ENCODE data around the gene SRMS. TPM values are rescaled to one million over a fixed set of nuclear protein-coding genes. Genes with fewer than 3 reads are reported as not detected.

SRMS gene
- total RNA-seq, 4 donors from 2014 or later = not detected

GRCh38 chr20:63574829-63575743, 27.5 kb upstream of the SRMS start:
- Histone ChIP-seq H3K9me3 (no peaks in the 10 kb centered on the region), H3K27me3 (no peaks in the 10 kb centered on the region), H3K4me3 (no peak overlapping the region), H3K27ac (peak overlapping the region in 2 of 4 donors; percentile 80 to 82), H3K36me3 (peaks cover 0 to 8% (median 0%) of the 10 kb centered on the region in 3 donors), H3K4me1 (peaks cover 3 to 12% (median 9%) of the 10 kb centered on the region in 4 donors)
- TF ChIP-seq, protein P1, sequence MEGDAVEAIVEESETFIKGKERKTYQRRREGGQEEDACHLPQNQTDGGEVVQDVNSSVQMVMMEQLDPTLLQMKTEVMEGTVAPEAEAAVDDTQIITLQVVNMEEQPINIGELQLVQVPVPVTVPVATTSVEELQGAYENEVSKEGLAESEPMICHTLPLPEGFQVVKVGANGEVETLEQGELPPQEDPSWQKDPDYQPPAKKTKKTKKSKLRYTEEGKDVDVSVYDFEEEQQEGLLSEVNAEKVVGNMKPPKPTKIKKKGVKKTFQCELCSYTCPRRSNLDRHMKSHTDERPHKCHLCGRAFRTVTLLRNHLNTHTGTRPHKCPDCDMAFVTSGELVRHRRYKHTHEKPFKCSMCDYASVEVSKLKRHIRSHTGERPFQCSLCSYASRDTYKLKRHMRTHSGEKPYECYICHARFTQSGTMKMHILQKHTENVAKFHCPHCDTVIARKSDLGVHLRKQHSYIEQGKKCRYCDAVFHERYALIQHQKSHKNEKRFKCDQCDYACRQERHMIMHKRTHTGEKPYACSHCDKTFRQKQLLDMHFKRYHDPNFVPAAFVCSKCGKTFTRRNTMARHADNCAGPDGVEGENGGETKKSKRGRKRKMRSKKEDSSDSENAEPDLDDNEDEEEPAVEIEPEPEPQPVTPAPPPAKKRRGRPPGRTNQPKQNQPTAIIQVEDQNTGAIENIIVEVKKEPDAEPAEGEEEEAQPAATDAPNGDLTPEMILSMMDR (IDR thresholded peaks at IDR 0.05) = no peak
- no peak for TF ChIP-seq POLR2A (IDR thresholded peaks at IDR 0.05)
- no peak for DNase-seq

- peak within 1 kb of the TSS; percentile 72 to 88 (median 80) for H3K4me3 ChIP-seq
- H3K9me3 ChIP-seq = no peaks in the 10 kb centered on the region
- no peaks in the 10 kb centered on the region for H3K27me3 ChIP-seq
- peaks cover 0 to 8% (median 0%) of the 10 kb centered on the region in 3 donors for H3K36me3 ChIP-seq
- DNase-seq = peak; percentile 80 to 93 (median 91)
- H3K27ac ChIP-seq = peak within 1 kb of the TSS; percentile 80 to 88 (median 84)
- TF ChIP-seq, protein P1 (IDR thresholded peaks at IDR 0.05) = no peak
- TF ChIP-seq POLR2A (IDR thresholded peaks at IDR 0.05) = no peak
- peaks cover 3 to 17% (median 9%) of the 10 kb centered on the region in 4 donors for H3K4me1 ChIP-seq
These were observed 26.7 kb upstream of the SRMS start, which contains the start of gene HELZ2 for GRCh38 chr20:63574156-63574828. TSS of gene HELZ2 (minus strand) at chr20:63574239. CDS start at chr20:63572385, 1,854 bp downstream.

DNA sequence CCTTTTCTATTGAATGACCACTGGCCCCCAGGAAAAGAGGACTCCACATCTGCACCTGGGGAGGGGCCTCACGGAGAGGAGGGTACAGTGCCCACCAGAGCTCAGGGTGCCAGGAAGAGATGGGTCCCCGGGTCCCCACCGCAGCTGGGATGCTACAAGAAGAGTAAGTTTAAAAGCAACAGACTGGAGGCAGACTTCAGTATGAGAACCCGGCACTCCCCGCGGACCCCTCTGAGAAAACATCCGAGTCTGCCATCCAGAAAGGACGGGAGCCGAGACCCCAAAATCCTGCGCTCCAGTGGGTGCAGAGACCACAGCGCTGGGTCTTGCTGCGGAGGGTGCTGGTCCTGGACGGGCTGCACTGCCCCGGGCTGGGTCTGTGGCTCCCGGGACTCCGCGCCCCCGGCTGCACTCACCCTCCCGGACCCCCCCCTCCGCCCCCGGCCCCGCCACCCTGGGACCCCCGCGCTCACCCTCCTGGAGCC, 26.1 kb upstream of the SRMS start:
- no peak for DNase-seq
- TF ChIP-seq, protein P1 (IDR thresholded peaks at IDR 0.05) = no peak
- no peak for TF ChIP-seq POLR2A (IDR thresholded peaks at IDR 0.05)
- H3K27ac ChIP-seq = peak overlapping the region; percentile 80 to 88 (median 84)

DNA sequence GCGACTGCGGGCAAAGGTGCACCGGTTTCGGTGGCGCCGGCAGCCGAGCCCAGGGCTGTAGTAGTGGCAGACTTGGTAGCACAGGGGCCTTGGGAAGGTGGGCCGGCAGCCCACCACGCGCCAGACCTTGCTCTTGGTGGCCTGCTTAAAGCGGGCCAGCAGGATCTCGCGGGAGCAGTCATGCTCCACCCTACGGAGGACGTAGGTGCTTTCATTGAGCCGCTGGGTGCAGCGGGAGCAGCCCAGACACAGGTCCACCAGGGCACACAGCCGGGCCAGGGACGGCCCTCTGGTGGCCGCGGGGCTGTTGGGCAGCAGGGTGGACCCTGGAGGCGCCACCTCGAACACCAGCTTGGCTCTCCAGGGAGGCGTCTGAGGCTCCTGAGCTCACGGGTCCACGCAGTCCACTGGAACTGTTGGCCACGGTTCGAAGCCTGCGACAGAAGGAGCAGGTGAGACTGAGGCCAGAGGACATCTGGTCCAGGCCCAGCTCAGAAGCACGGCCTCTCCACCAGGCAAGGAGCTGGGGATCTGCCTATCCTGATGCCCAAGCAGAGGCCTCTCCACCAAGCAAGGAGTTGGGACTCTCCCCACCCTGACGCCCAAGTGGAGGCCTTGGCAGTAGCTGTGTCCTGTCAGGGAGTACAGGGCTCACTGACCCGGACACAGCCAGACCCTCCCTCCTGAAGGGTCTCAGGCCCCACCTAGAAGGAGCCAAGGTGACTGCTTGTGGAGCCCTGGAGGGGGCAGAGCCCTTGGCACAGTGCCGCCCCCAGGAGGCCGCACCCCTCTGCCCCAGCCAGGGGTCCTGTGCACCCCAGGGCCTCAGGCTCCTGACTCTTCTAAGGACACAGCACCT, 25.5 kb upstream of the SRMS start:
- Histone ChIP-seq H3K27ac (peak overlapping the region; percentile 80 to 88 (median 84)), H3K4me1 (peaks cover 3 to 30% (median 18%) of the 10 kb centered on the region in 4 donors), H3K27me3 (no peaks in the 10 kb centered on the region), H3K9me3 (no peaks in the 10 kb centered on the region), H3K36me3 (peaks cover 0 to 8% (median 0%) of the 10 kb centered on the region in 3 donors), H3K4me3 (peak overlapping the region; percentile 72 to 88 (median 80))
- no peak for DNase-seq
- TF ChIP-seq POLR2A (IDR thresholded peaks at IDR 0.05) = no peak
- TF ChIP-seq, protein P1 (IDR thresholded peaks at IDR 0.05) = no peak

More for the DNA sequence above, 26.1 kb upstream of the SRMS start:
- peaks cover 3 to 23% (median 12%) of the 10 kb centered on the region in 4 donors for H3K4me1 ChIP-seq
- no peaks in the 10 kb centered on the region for H3K27me3 ChIP-seq
- no peaks in the 10 kb centered on the region for H3K9me3 ChIP-seq
- H3K4me3 ChIP-seq = peak overlapping the region; percentile 72 to 88 (median 80)
- peaks cover 0 to 8% (median 0%) of the 10 kb centered on the region in 3 donors for H3K36me3 ChIP-seq
